H9 (cell line): ENCODE measurements around the gene KIRREL3. TPM values are rescaled to one million over a fixed set of nuclear protein-coding genes. Genes with fewer than 3 reads are reported as not detected.

Experiments used
- DNase-seq: peaks from one replicate; pipeline ENCODE4 v3.0.0-alpha.2; 2017
- H2AFZ ChIP-seq: one replicate; pipeline ENCODE4 v1.6.1; 2013; ENCODE audit warnings: mild to moderate bottlenecking, low read length, control low read depth, moderate library complexity
- H2AK5ac ChIP-seq: 2 replicates; pipeline ENCODE4 v1.6.1; 2013; ENCODE audit warnings: low read length, control low read depth, mixed read lengths; ENCODE audit not compliant: insufficient read length
- H2BK120ac ChIP-seq: one replicate; pipeline ENCODE4 v1.6.1; 2013; ENCODE audit warnings: low read depth, mild to moderate bottlenecking, low read length, control low read depth, inconsistent platforms; ENCODE audit not compliant: poor library complexity, severe bottlenecking
- H2BK12ac ChIP-seq: 2 replicates; pipeline ENCODE4 v1.6.1; 2013; ENCODE audit warnings: low read length, control low read depth, mixed read lengths, low read depth; ENCODE audit not compliant: insufficient read length
- H2BK15ac ChIP-seq: 2 replicates; pipeline ENCODE4 v1.6.1; 2013; ENCODE audit warnings: low read depth, low read length, control low read depth
- H2BK20ac ChIP-seq: one replicate; pipeline ENCODE4 v1.6.1; 2013; ENCODE audit warnings: low read depth, mild to moderate bottlenecking, low read length, control low read depth, inconsistent platforms; ENCODE audit not compliant: poor library complexity, severe bottlenecking
- H2BK5ac ChIP-seq: 2 replicates; pipeline ENCODE4 v1.6.1; 2013; ENCODE audit warnings: low read length, control low read depth, mixed read lengths; ENCODE audit not compliant: insufficient read length
- H3K14ac ChIP-seq: 2 replicates; pipeline ENCODE4 v1.6.1; 2013; ENCODE audit warnings: low read length, control low read depth; ENCODE audit not compliant: insufficient read depth
- H3K18ac ChIP-seq: 2 replicates; pipeline ENCODE4 v1.6.1; 2013; ENCODE audit warnings: low read depth, mild to moderate bottlenecking, mixed read lengths, low read length, control low read depth; ENCODE audit not compliant: insufficient read length
- H3K23ac ChIP-seq: 2 replicates; pipeline ENCODE4 v1.6.1; 2013; ENCODE audit warnings: low read length, control low read depth, mixed read lengths, low read depth; ENCODE audit not compliant: insufficient read length
- H3K23me2 ChIP-seq: 2 replicates; pipeline ENCODE4 v1.6.1; 2013; ENCODE audit warnings: low read depth, mild to moderate bottlenecking, mixed read lengths, low read length, control low read depth; ENCODE audit not compliant: insufficient read length, poor library complexity, severe bottlenecking
- H3K27ac ChIP-seq: 2 replicates; pipeline ENCODE4 v1.5.1; 2013; ENCODE audit warnings: low read length, control low read depth, mixed read lengths, low read depth; ENCODE audit not compliant: insufficient read length
- H3K27me3 ChIP-seq: 2 replicates; pipeline ENCODE4 v1.6.1; 2013; ENCODE audit warnings: low read length, control low read depth, inconsistent platforms; ENCODE audit not compliant: insufficient read depth
- H3K4ac ChIP-seq: 2 replicates; pipeline ENCODE4 v1.6.1; 2013; ENCODE audit warnings: low read depth, mild to moderate bottlenecking, control low read depth, inconsistent platforms, low read length, moderate library complexity
- H3K4me1 ChIP-seq: 2 replicates; pipeline ENCODE4 v1.6.1; 2013; ENCODE audit warnings: low read length, control low read depth, inconsistent platforms; ENCODE audit not compliant: insufficient read depth
- H3K4me2 ChIP-seq: 2 replicates; pipeline ENCODE4 v1.6.1; 2013; ENCODE audit warnings: low read length, control low read depth, mixed read lengths; ENCODE audit not compliant: insufficient read length, insufficient read depth
- H3K56ac ChIP-seq: 2 replicates; pipeline ENCODE4 v1.6.1; 2013; ENCODE audit warnings: low read depth, mild to moderate bottlenecking, mixed read lengths, low read length, control low read depth; ENCODE audit not compliant: insufficient read length
- H3K79me1 ChIP-seq: 2 replicates; pipeline ENCODE4 v1.6.1; 2013; ENCODE audit warnings: low read depth, mild to moderate bottlenecking, moderate library complexity, low read length, control low read depth, inconsistent platforms; ENCODE audit not compliant: insufficient read depth, poor library complexity, severe bottlenecking
- H3K79me2 ChIP-seq: 2 replicates; pipeline ENCODE4 v1.6.1; 2013; ENCODE audit warnings: low read length, control low read depth, inconsistent platforms; ENCODE audit not compliant: insufficient read depth
- H3K9ac ChIP-seq: 2 replicates; pipeline ENCODE4 v1.6.1; 2013; ENCODE audit warnings: low read length, control low read depth, mixed read lengths; ENCODE audit not compliant: insufficient read length; ENCODE audit errors: extremely low read depth
- H3K9me3 ChIP-seq: one replicate; pipeline ENCODE4 v1.6.1; 2013; ENCODE audit warnings: low read depth, low read length, inconsistent platforms; ENCODE audit not compliant: control insufficient read depth
- H3T11ph ChIP-seq: one replicate; pipeline ENCODE4 v1.6.1; 2013; ENCODE audit warnings: mild to moderate bottlenecking, low read length, control low read depth, inconsistent platforms
- H4K20me1 ChIP-seq: one replicate; pipeline ENCODE4 v1.6.1; 2013; ENCODE audit not compliant: control insufficient read depth, insufficient read length, insufficient read depth
- H4K5ac ChIP-seq: 2 replicates; pipeline ENCODE4 v1.6.1; 2013; ENCODE audit warnings: low read depth, mild to moderate bottlenecking, mixed read lengths, low read length, control low read depth; ENCODE audit not compliant: insufficient read length
- H4K8ac ChIP-seq: replicated peaks from 2 replicates; pipeline ENCODE4 v1.6.1; 2013; ENCODE audit warnings: low read length, control low read depth, mixed read lengths, low read depth; ENCODE audit not compliant: insufficient read length
- H4K91ac ChIP-seq: 2 replicates; pipeline ENCODE4 v1.6.1; 2013; ENCODE audit warnings: low read depth, mild to moderate bottlenecking, moderate library complexity, mixed read lengths, low read length, control low read depth; ENCODE audit not compliant: insufficient read length
- H3K27ac Mint-ChIP-seq, 3 experiments: 2 replicates in 2 of 3; 3 replicates in 1 of 3; pipeline ENCODE4 v1.8.0; 2020 to 2021; ENCODE audit warnings: mixed read lengths in 3 of 3, mild to moderate bottlenecking in 1 of 3, moderate library complexity in 1 of 3
- H3K27me3 Mint-ChIP-seq: 2 replicates; pipeline ENCODE4 v1.8.0; 2021; ENCODE audit warnings: low read depth, mild to moderate bottlenecking, moderate library complexity, mixed read lengths
- H3K36me3 Mint-ChIP-seq, 3 experiments: 2 replicates in 2 of 3; 3 replicates in 1 of 3; pipeline ENCODE4 v1.8.0; 2020 to 2021; ENCODE audit warnings: low read depth in 3 of 3, mixed read lengths in 3 of 3; ENCODE audit not compliant: insufficient read depth in 1 of 3
- H3K4me1 Mint-ChIP-seq, 2 experiments: 2 replicates each; pipeline ENCODE4 v1.8.0; 2020; ENCODE audit warnings: mixed read lengths in 2 of 2
- H3K4me3 Mint-ChIP-seq, 2 experiments: 2 replicates in 1 of 2; 3 replicates in 1 of 2; pipeline ENCODE4 v1.8.0; 2020 to 2021; ENCODE audit warnings: mild to moderate bottlenecking in 2 of 2, mixed read lengths in 2 of 2, moderate library complexity in 1 of 2
- H3K9me3 Mint-ChIP-seq, 2 experiments: 2 replicates in 1 of 2; 3 replicates in 1 of 2; pipeline ENCODE4 v1.8.0; 2020; ENCODE audit warnings: mild to moderate bottlenecking in 2 of 2, mixed read lengths in 2 of 2, moderate library complexity in 1 of 2
- CTCF ChIP-seq: fragments of 200-600 bp; sonication (generic); conservative IDR thresholded peaks from 3 replicates; pipeline ENCODE4 v1.8.0; 2021; ENCODE audit warnings: antibody characterized with exemption, mild to moderate bottlenecking
- WGBS: extraction: QIAGEN DNeasy Blood & Tissue Kit; methylation state at CpG from one replicate; pipeline ENCODE4 v1.1.7; 2013; ENCODE audit warnings: missing lambda C conversion rate, low lambda C conversion rate, mixed read lengths; ENCODE audit not compliant: insufficient read length; ENCODE audit errors: extremely low coverage; 5-methylcytosine and 5-hydroxymethylcytosine counted together
- total RNA-seq: library from RNA; stranded (reverse); gene quantifications from 2 replicates; pipeline ENCODE4 v1.2.1, GENCODE V29; 2021

Gene KIRREL3
- total RNA-seq, 1 experiment from 2014 or later: 0.17 TPM

DNA sequence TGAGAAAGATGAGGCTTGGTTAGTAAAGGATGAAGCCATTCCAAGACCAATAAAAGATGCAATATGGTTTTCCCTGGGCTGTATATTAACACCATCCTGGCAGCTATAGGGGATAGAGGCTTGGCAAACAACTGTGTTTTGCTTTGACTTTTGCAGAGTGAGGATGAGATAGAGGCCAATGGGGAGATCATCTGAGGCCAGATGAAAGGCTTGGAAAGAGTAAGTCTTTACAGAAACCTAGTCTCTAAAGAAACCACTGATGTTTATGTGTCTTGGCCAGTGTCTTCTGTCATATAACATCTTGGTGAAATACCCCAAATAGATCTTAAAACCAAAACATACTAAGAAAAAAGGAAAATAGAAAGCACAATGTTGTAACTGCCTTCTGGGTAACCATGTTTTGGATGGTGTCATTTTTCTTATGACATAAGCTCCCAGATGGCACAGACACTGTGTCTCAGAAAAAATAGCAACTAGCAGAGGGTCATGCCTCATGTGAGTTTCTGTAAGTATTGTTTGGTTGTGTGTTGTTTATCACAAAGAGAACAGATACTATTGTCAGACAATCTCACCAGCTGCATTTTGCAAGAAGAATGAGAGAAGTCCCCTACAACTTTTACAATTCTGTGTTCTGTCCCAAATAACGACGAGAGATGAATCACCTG is 339.7 kb downstream of the KIRREL3 start:
- H3K27me3 Mint-ChIP-seq: peaks cover 50% of the 10 kb centered on the region
- Histone ChIP-seq H2BK5ac (no peak overlapping the region), H3K4ac (no peak overlapping the region), H2AFZ (no peak overlapping the region), H2BK20ac (no peak overlapping the region), H3K27ac (no peak overlapping the region), H3K27me3 (peaks cover 2% of the 10 kb centered on the region; the same call in 1 of the 2 replicates), H3K4me2 (no peak overlapping the region), H3K4me1 (no peaks in the 10 kb centered on the region; the same call in 1 of the 2 replicates), H3K9ac (no peak overlapping the region), H3K79me2 (no peaks in the 10 kb centered on the region), H3K56ac (no peak overlapping the region), H3K23me2 (no peaks in the 10 kb centered on the region), H3K9me3 (no peaks in the 10 kb centered on the region), H4K91ac (no peak overlapping the region), H4K5ac (no peak overlapping the region), H3K79me1 (no peaks in the 10 kb centered on the region), H4K8ac (no peak overlapping the region), H4K20me1 (no peaks in the 10 kb centered on the region), H2BK12ac (no peak overlapping the region), H2BK120ac (no peak overlapping the region), H3K18ac (no peak overlapping the region), H3K14ac (no peak overlapping the region), H2AK5ac (no peak overlapping the region), H3T11ph (no peak overlapping the region), H3K23ac (no peak overlapping the region), H2BK15ac (no peak overlapping the region)
- H3K36me3 Mint-ChIP-seq: peaks cover 0 to 7% (median 1%) of the 10 kb centered on the region in 3 experiments; a peak in 1 of 7 replicates
- peaks cover 27 to 28% of the 10 kb centered on the region in 2 experiments for H3K4me1 Mint-ChIP-seq
- no peak for TF ChIP-seq CTCF
- H3K27ac Mint-ChIP-seq: no peak overlapping the region
- DNase-seq: no peak
- H3K9me3 Mint-ChIP-seq: no peaks in the 10 kb centered on the region; a peak in 1 of 5 replicates
- WGBS: no CpG with 5 or more reads among the region's 2 CpGs
- H3K4me3 Mint-ChIP-seq: no peak overlapping the region
